GM21381 (cell line): ENCODE measurements around the gene LHCGR.
"Not testable (repeated sequence)": the region's sequence is repeated elsewhere in the genome, so short reads cannot be mapped to it uniquely, and the experiment has no call there.

Source experiments
- ATAC-seq: cut with Tn5 transposase; IDR thresholded peaks from one replicate; pipeline ENCODE4 v1.9.1; 2021; ENCODE audit warnings: mild to moderate bottlenecking, moderate library complexity; ENCODE audit not compliant: unreplicated experiment

The LHCGR gene

GRCh38 chr2:48713647-48714046, 41.9 kb downstream of the LHCGR start:
- no peak for ATAC-seq

GRCh38 chr2:48712151-48712550, 43.4 kb downstream of the LHCGR start:
- no peak for ATAC-seq

- ATAC-seq = no peak
Measured at GRCh38 chr2:48711343-48711742, 44.2 kb downstream of the LHCGR start.

GRCh38 chr2:48709096-48710034, 46.2 kb downstream of the LHCGR start:
- ATAC-seq = no peak

- ATAC-seq = no peak
Measured at GRCh38 chr2:48707466-48707865, 48.1 kb downstream of the LHCGR start.

- ATAC-seq = not testable (repeated sequence)
Measured at GRCh38 chr2:48703621-48704020, 51.9 kb downstream of the LHCGR start.

GRCh38 chr2:48699348-48699930, 56.1 kb downstream of the LHCGR start:
- ATAC-seq = no peak

GRCh38 chr2:48696881-48697280, 58.6 kb downstream of the LHCGR start:
- ATAC-seq = no peak

GRCh38 chr2:48695991-48696390, 59.5 kb downstream of the LHCGR start:
- no peak for ATAC-seq

GRCh38 chr2:48694149-48694548, 61.4 kb downstream of the LHCGR start:
- no peak for ATAC-seq

GRCh38 chr2:48693645-48694044, 61.9 kb downstream of the LHCGR start:
- ATAC-seq = no peak

GRCh38 chr2:48693066-48693465, 62.5 kb downstream of the LHCGR start:
- no peak for ATAC-seq

- ATAC-seq = no peak
Measured at GRCh38 chr2:48691935-48692691, 63.4 kb downstream of the LHCGR start.

GRCh38 chr2:48685126-48685525, 70.4 kb downstream of the LHCGR start:
- no peak for ATAC-seq

GRCh38 chr2:48677450-48677849, 78.1 kb downstream of the LHCGR start:
- no peak for ATAC-seq

GRCh38 chr2:48674933-48675332, 80.6 kb downstream of the LHCGR start:
- ATAC-seq = no peak

GRCh38 chr2:48673581-48673980, 81.9 kb downstream of the LHCGR start:
- ATAC-seq = no peak

GRCh38 chr2:48668992-48669391, 86.5 kb downstream of the LHCGR start:
- ATAC-seq = peak; percentile 90

- ATAC-seq = no peak
Measured at GRCh38 chr2:48651158-48651790, 104.2 kb downstream of the LHCGR start.

GRCh38 chr2:48638261-48638660, 117.3 kb downstream of the LHCGR start:
- ATAC-seq = no peak
